Spleen (tissue), 11 donors: Measurements from ENCODE around the gene TIMP2. TPM values are rescaled to one million over a fixed set of nuclear protein-coding genes. Genes with fewer than 3 reads are reported as not detected.

Experiments
- DNase-seq: peaks from one replicate; pipeline ENCODE4 v3.0.0-alpha.2; 2020
- H3K27ac ChIP-seq, 8 donors: fragments of 200-600 bp; sonication (generic) in 7 of 8; 1 replicate in 4 of 8; 2 replicates in 4 of 8; pipeline versions ENCODE4 v1.5.0 to v1.8.0; 2016 to 2021; ENCODE audit warnings: inconsistent platforms in 4 of 8, mild to moderate bottlenecking in 4 of 8, moderate library complexity in 1 of 8
- H3K27me3 ChIP-seq, 7 donors: fragments of 200-600 bp; sonication (generic) in 6 of 7; replicated peaks in 1 of 7; 1 replicate in 4 of 7; 2 replicates in 3 of 7; pipeline versions ENCODE4 v1.5.0 to v1.8.0; 2016 to 2021; ENCODE audit warnings: inconsistent platforms in 3 of 7, mild to moderate bottlenecking in 1 of 7
- H3K36me3 ChIP-seq, 6 donors: fragments of 200-600 bp; sonication (generic) in 5 of 6; 1 replicate in 4 of 6; 2 replicates in 2 of 6; pipeline versions ENCODE4 v1.5.0 to v1.8.0; 2016 to 2021; ENCODE audit warnings: inconsistent platforms in 2 of 6
- H3K4me1 ChIP-seq, 6 donors: fragments of 200-600 bp; sonication (generic) in 5 of 6; 1 replicate in 3 of 6; 2 replicates in 3 of 6; pipeline versions ENCODE4 v1.5.0 to v1.8.0; 2016 to 2021; ENCODE audit warnings: inconsistent platforms in 3 of 6
- H3K4me3 ChIP-seq, 8 donors: fragments of 200-600 bp; sonication (generic) in 7 of 8; 1 replicate in 4 of 8; 2 replicates in 4 of 8; pipeline versions ENCODE4 v1.5.0 to v1.8.0; 2016 to 2021; ENCODE audit warnings: inconsistent platforms in 4 of 8, mild to moderate bottlenecking in 4 of 8, moderate library complexity in 2 of 8
- H3K9me3 ChIP-seq, 8 donors: fragments of 200-600 bp; sonication (generic) in 7 of 8; 1 replicate in 4 of 8; 2 replicates in 4 of 8; pipeline versions ENCODE4 v1.5.0 to v1.8.0; 2016 to 2021; ENCODE audit warnings: inconsistent platforms in 4 of 8
- POLR2A ChIP-seq, 3 donors: fragments of 450-650 bp; IDR thresholded peaks; one replicate each; pipeline ENCODE4 v1.5.1; 2017; ENCODE audit warnings: antibody characterized with exemption in 3 of 3, mild to moderate bottlenecking in 1 of 3
- POLR2AphosphoS5 ChIP-seq, 3 donors: sonication (generic); formaldehyde crosslinking; IDR thresholded peaks; one replicate each; pipeline ENCODE4 v1.5.1; 2017; ENCODE audit warnings: antibody characterized with exemption in 3 of 3
- WGBS, 5 donors: extraction: QIAGEN DNeasy Blood & Tissue Kit in 3 of 5; methylation state at CpG; one replicate each; pipeline versions ENCODE4 v1.1.5 to v1.1.7; 2013 to 2018; 5-methylcytosine and 5-hydroxymethylcytosine counted together
- intact Hi-C: fragments of 100-400 bp; cut with DNase I; formaldehyde crosslinking; loops from one replicate; pipeline ENCODE4 v1.15.0; 2023; ENCODE audit warnings: low total_unique reads
- polyA plus RNA-seq, 3 donors: library from polyadenylated mRNA; stranded (reverse); fragments of 200-250 nt; gene quantifications; one replicate each; pipeline ENCODE4 v1.2.1, GENCODE V29; 2013
- total RNA-seq, 7 donors: library from RNA; depleted of rRNA in 3 of 7; stranded (reverse); fragments of >200 nt in 3 of 7; fragmentation: NEBNext Ultra II Directional in 4 of 7; extraction: Animal tissue kit (Norgen Biotek cat#: 25700) in 4 of 7; gene quantifications; one replicate each; pipeline versions ENCODE4 v1.1.0 to v1.2.1, GENCODE V29; 2016 to 2021
- TF ChIP-seq, protein P1 (sequence below), 11 experiments: fragments of 200-600 bp in 7 of 11; fragments of 450-650 bp in 4 of 11; sonication (generic) in 4 of 11; IDR thresholded peaks in 8 of 11; conservative IDR thresholded peaks in 3 of 11; 1 replicate in 7 of 11; 2 replicates in 4 of 11; pipeline versions ENCODE4 v1.4.0 to v1.8.0; 2016 to 2021; ENCODE audit warnings: antibody characterized with exemption in 11 of 11, inconsistent platforms in 4 of 11, mild to moderate bottlenecking in 1 of 11
- donor health status: healthy with polysubstance abuse.
- donor health status: DM: no; HTN: no; CAD: no; lungs with moderate emphysema.
- donor health status: DM: no; HTN: no; CAD: no.
- donor health status: Bipolar disorder and iron deficiency.
- donor health status: healthy.
- donor health status: DM: no; HTN: no; CAD: no.
- donor health status: DM: yes; HTN: yes; CAD: no.

The TIMP2 gene
- total and polyA plus RNA-seq, 10 donors, result 16.3 to 333 (median 181) TPM

GRCh38 chr17:78821961-78822360, 103.2 kb downstream of the TIMP2 start:
- H3K36me3 ChIP-seq, result peaks cover 0 to 100% (median 92%) of the 10 kb centered on the region in 6 donors
- DNase-seq, result peak; percentile 32
- intact Hi-C loops, result no loop called here
- WGBS, 5 donors, result 89 to 96% (median 95%) methylated on average over 8 of the region's 8 CpGs
- TF ChIP-seq, protein P1, sequence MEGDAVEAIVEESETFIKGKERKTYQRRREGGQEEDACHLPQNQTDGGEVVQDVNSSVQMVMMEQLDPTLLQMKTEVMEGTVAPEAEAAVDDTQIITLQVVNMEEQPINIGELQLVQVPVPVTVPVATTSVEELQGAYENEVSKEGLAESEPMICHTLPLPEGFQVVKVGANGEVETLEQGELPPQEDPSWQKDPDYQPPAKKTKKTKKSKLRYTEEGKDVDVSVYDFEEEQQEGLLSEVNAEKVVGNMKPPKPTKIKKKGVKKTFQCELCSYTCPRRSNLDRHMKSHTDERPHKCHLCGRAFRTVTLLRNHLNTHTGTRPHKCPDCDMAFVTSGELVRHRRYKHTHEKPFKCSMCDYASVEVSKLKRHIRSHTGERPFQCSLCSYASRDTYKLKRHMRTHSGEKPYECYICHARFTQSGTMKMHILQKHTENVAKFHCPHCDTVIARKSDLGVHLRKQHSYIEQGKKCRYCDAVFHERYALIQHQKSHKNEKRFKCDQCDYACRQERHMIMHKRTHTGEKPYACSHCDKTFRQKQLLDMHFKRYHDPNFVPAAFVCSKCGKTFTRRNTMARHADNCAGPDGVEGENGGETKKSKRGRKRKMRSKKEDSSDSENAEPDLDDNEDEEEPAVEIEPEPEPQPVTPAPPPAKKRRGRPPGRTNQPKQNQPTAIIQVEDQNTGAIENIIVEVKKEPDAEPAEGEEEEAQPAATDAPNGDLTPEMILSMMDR (IDR thresholded peaks at IDR 0.05 in 8 of 11, conservative IDR thresholded peaks at IDR 0.05 in 3 of 11), result no peak
- no peak for TF ChIP-seq POLR2AphosphoS5 (IDR thresholded peaks at IDR 0.05)
- TF ChIP-seq POLR2A (IDR thresholded peaks at IDR 0.05), result no peak
- H3K27ac ChIP-seq, result no peak overlapping the region
- no peaks in the 10 kb centered on the region for H3K27me3 ChIP-seq
- H3K4me1 ChIP-seq, result peaks cover 17 to 56% (median 37%) of the 10 kb centered on the region in 6 donors
- no peak overlapping the region for H3K4me3 ChIP-seq
- no peaks in the 10 kb centered on the region for H3K9me3 ChIP-seq

GRCh38 chr17:78820841-78821240, 104.3 kb downstream of the TIMP2 start:
- peak; percentile 40 for DNase-seq
- Histone ChIP-seq H3K27ac (peak overlapping the region in 1 of 8 donors; percentile 51), H3K4me3 (no peak overlapping the region), H3K4me1 (peaks cover 17 to 50% (median 34%) of the 10 kb centered on the region in 6 donors), H3K9me3 (no peaks in the 10 kb centered on the region), H3K27me3 (no peaks in the 10 kb centered on the region), H3K36me3 (peaks cover 7 to 100% (median 90%) of the 10 kb centered on the region in 6 donors)
- intact Hi-C loops, result no loop called here
- no peak for TF ChIP-seq POLR2A (IDR thresholded peaks at IDR 0.05)
- TF ChIP-seq, protein P1 (IDR thresholded peaks at IDR 0.05 in 8 of 11, conservative IDR thresholded peaks at IDR 0.05 in 3 of 11), result no peak
- no peak for TF ChIP-seq POLR2AphosphoS5 (IDR thresholded peaks at IDR 0.05)
- 92 to 97% (median 93%) methylated on average over 12 to 13 of the region's 13 CpGs for WGBS, 5 donors

GRCh38 chr17:78819806-78820792, 105.1 kb downstream of the TIMP2 start:
- H3K9me3 ChIP-seq, result no peaks in the 10 kb centered on the region
- DNase-seq, result peak; percentile 43
- WGBS, 5 donors, result 88 to 96% (median 94%) methylated on average over 18 of the region's 18 CpGs
- no peaks in the 10 kb centered on the region for H3K27me3 ChIP-seq
- H3K4me1 ChIP-seq, result peaks cover 17 to 49% (median 31%) of the 10 kb centered on the region in 6 donors
- peak overlapping the region; percentile 64 to 86 (median 80) for H3K27ac ChIP-seq
- intact Hi-C loops, result no loop called here
- peaks cover 7 to 100% (median 91%) of the 10 kb centered on the region in 6 donors for H3K36me3 ChIP-seq
- H3K4me3 ChIP-seq, result no peak overlapping the region
- TF ChIP-seq, protein P1 (IDR thresholded peaks at IDR 0.05 in 8 of 11, conservative IDR thresholded peaks at IDR 0.05 in 3 of 11), result no peak
- TF ChIP-seq POLR2A (IDR thresholded peaks at IDR 0.05) (no peak), POLR2AphosphoS5 (IDR thresholded peaks at IDR 0.05) (no peak)

- peak; percentile 61 for DNase-seq
- 66 to 76% (median 68%) methylated on average over 8 of the region's 8 CpGs for WGBS, 5 donors
- peak overlapping the region; percentile 64 to 86 (median 80) for H3K27ac ChIP-seq
Observed at GRCh38 chr17:78819402-78819801, 105.8 kb downstream of the TIMP2 start.

More at GRCh38 chr17:78819402-78819801, 105.8 kb downstream of the TIMP2 start:
- no peak for TF ChIP-seq POLR2A (IDR thresholded peaks at IDR 0.05)
- TF ChIP-seq POLR2AphosphoS5 (IDR thresholded peaks at IDR 0.05), result peak in 2 of 3 donors; percentile 12 to 18
- intact Hi-C loops, result no loop called here
- Histone ChIP-seq H3K4me1 (peaks cover 17 to 49% (median 31%) of the 10 kb centered on the region in 6 donors), H3K9me3 (no peaks in the 10 kb centered on the region), H3K27me3 (no peaks in the 10 kb centered on the region), H3K4me3 (no peak overlapping the region), H3K36me3 (peaks cover 7 to 100% (median 91%) of the 10 kb centered on the region in 6 donors)
